Right lung (tissue), 5 donors: ENCODE results near the gene ATP2A3. TPM values are rescaled to one million over a fixed set of nuclear protein-coding genes. Genes with fewer than 3 reads are reported as not detected.

Experiments
- polyA plus RNA-seq, 5 donors: library from polyadenylated mRNA; unstranded; fragments of 120-200 nt; gene quantifications; one replicate each; pipeline versions ENCODE4 v1.2.1 to v1.2.3, GENCODE V29; 2013; ENCODE audit warnings: inconsistent platforms in 1 of 5, low replicate concordance in 1 of 5; ENCODE audit not compliant: insufficient read length in 5 of 5, insufficient read depth in 1 of 5

ATP2A3 gene
- polyA plus RNA-seq, 5 donors = 4.3 to 9.6 (median 6.2) TPM

Other genes starting within 250 kb of the ATP2A3 start
- 1 to 10 TPM; 2.1 to 3.8 (median 2.5) TPM for gene HASPIN, start 240.5 kb downstream of the ATP2A3 start, polyA plus RNA-seq
- gene ITGAE, start 163.2 kb downstream of the ATP2A3 start, polyA plus RNA-seq = 10 to 100 TPM; 34.4 to 44.2 (median 40.8) TPM
- 100 to 1,000 TPM in 2 of 5 donors, 10 to 100 TPM in 3; 83.5 to 115 (median 98.5) TPM for gene NCBP3, start 118.2 kb downstream of the ATP2A3 start, polyA plus RNA-seq
- gene CAMKK1, start 71.4 kb downstream of the ATP2A3 start, polyA plus RNA-seq = 1 to 10 TPM; 2.5 to 4.7 (median 3.3) TPM
- 1 to 10 TPM; 1.3 to 2.6 (median 2.0) TPM for gene P2RX1, start 48.0 kb downstream of the ATP2A3 start, polyA plus RNA-seq
- gene ZZEF1, start 178.6 kb upstream of the ATP2A3 start, polyA plus RNA-seq = 10 to 100 TPM; 21.4 to 28.5 (median 23.6) TPM
- 10 to 100 TPM; 13.3 to 17.8 (median 16.6) TPM for gene CYB5D2, start 178.8 kb upstream of the ATP2A3 start, polyA plus RNA-seq